ENCODE data around the gene SCNN1G. TPM values are rescaled to one million over a fixed set of nuclear protein-coding genes. Genes with fewer than 3 reads are reported as not detected.
A peak's percentile ranks its signal among the peaks of the same experiment; 100 is the strongest.

The SCNN1G gene
- total RNA-seq, 4 donors from 2014 or later, result 0.54 to 2.6 (median 1.4) TPM; not detected in 1

GRCh38 chr16:23183543-23183862 is 958 bp downstream of the SCNN1G start:
- H3K4me1 ChIP-seq, result peaks cover 0 to 15% (median 10%) of the 10 kb centered on the region in 4 donors
- no peaks in the 10 kb centered on the region for H3K36me3 ChIP-seq
- no peak for TF ChIP-seq CTCF (IDR thresholded peaks at IDR 0.05)
- no peak for TF ChIP-seq POLR2A (IDR thresholded peaks at IDR 0.05)
- H3K27ac ChIP-seq, result no peak overlapping the region
- H3K4me3 ChIP-seq, result no peak overlapping the region
- H3K9me3 ChIP-seq, result no peaks in the 10 kb centered on the region
- H3K27me3 ChIP-seq, result peaks cover 0 to 10% of the 10 kb centered on the region in 2 donors
- DNase-seq, result no peak

- Histone ChIP-seq H3K4me1 (peaks cover 0 to 15% (median 10%) of the 10 kb centered on the region in 4 donors), H3K27ac (no peak overlapping the region), H3K9me3 (no peaks in the 10 kb centered on the region), H3K4me3 (no peak overlapping the region), H3K27me3 (peaks cover 0 to 10% of the 10 kb centered on the region in 2 donors), H3K36me3 (no peaks in the 10 kb centered on the region)
- TF ChIP-seq CTCF (IDR thresholded peaks at IDR 0.05) (no peak), POLR2A (IDR thresholded peaks at IDR 0.05) (no peak)
- DNase-seq, result no peak
Measured at GRCh38 chr16:23185656-23186055, 3.1 kb downstream of the SCNN1G start.

- Histone ChIP-seq H3K4me3 (no peak overlapping the region), H3K27me3 (peaks cover 0 to 10% of the 10 kb centered on the region in 2 donors), H3K27ac (no peak overlapping the region), H3K36me3 (no peaks in the 10 kb centered on the region), H3K9me3 (no peaks in the 10 kb centered on the region), H3K4me1 (peaks cover 0 to 15% (median 10%) of the 10 kb centered on the region in 4 donors)
- no peak for TF ChIP-seq CTCF (IDR thresholded peaks at IDR 0.05)
- no peak for TF ChIP-seq POLR2A (IDR thresholded peaks at IDR 0.05)
- no peak for DNase-seq
Measured at GRCh38 chr16:23186171-23186570, 3.6 kb downstream of the SCNN1G start.

- Histone ChIP-seq H3K9me3 (no peaks in the 10 kb centered on the region), H3K27ac (no peak overlapping the region), H3K4me3 (no peak overlapping the region), H3K27me3 (peaks cover 0 to 10% of the 10 kb centered on the region in 2 donors), H3K4me1 (peaks cover 0 to 10% (median 9%) of the 10 kb centered on the region in 4 donors), H3K36me3 (no peaks in the 10 kb centered on the region)
- DNase-seq, result no peak
- TF ChIP-seq POLR2A (IDR thresholded peaks at IDR 0.05) (no peak), CTCF (IDR thresholded peaks at IDR 0.05) (no peak)
Measured at GRCh38 chr16:23187341-23187740, 4.8 kb downstream of the SCNN1G start.

- no peaks in the 10 kb centered on the region for H3K27me3 ChIP-seq
Measured at GRCh38 chr16:23188911-23189310, 6.4 kb downstream of the SCNN1G start.

GRCh38 chr16:23194497-23195221 is 12.1 kb downstream of the SCNN1G start:
- Histone ChIP-seq H3K27me3 (no peaks in the 10 kb centered on the region), H3K27ac (peak overlapping the region in 3 of 4 donors; percentile 3 to 17 (median 5)), H3K9me3 (no peaks in the 10 kb centered on the region), H3K4me3 (no peak overlapping the region), H3K4me1 (peaks cover 0 to 15% (median 0%) of the 10 kb centered on the region in 4 donors), H3K36me3 (no peaks in the 10 kb centered on the region)
- TF ChIP-seq POLR2A (IDR thresholded peaks at IDR 0.05), result no peak
- TF ChIP-seq CTCF (IDR thresholded peaks at IDR 0.05), result no peak
- no peak for DNase-seq

More at GRCh38 chr16:23188911-23189310, 6.4 kb downstream of the SCNN1G start:
- DNase-seq, result no peak
- TF ChIP-seq POLR2A (IDR thresholded peaks at IDR 0.05), result no peak
- H3K27ac ChIP-seq, result no peak overlapping the region
- H3K4me1 ChIP-seq, result no peaks in the 10 kb centered on the region
- H3K9me3 ChIP-seq, result no peaks in the 10 kb centered on the region
- H3K36me3 ChIP-seq, result no peaks in the 10 kb centered on the region
- no peak overlapping the region for H3K4me3 ChIP-seq
